Tibial nerve (tissue), 4 donors: ENCODE results near the gene ADAMTS17.

ENCODE experiments used
- EP300 ChIP-seq, 2 donors: sonication (generic); formaldehyde crosslinking; IDR thresholded peaks; one replicate each; pipeline ENCODE4 v1.6.1; 2017; ENCODE audit warnings: antibody characterized with exemption in 2 of 2, mild to moderate bottlenecking in 1 of 2
- POLR2A ChIP-seq, 2 donors: fragments of 450-650 bp; IDR thresholded peaks; one replicate each; pipeline ENCODE4 v1.6.1; 2017; ENCODE audit warnings: antibody characterized with exemption in 2 of 2, mild to moderate bottlenecking in 2 of 2, moderate library complexity in 2 of 2
- TF ChIP-seq, protein P1 (sequence below), 5 experiments: fragments of 200-600 bp in 3 of 5; fragments of 450-650 bp in 2 of 5; sonication (generic) in 3 of 5; IDR thresholded peaks; one replicate each; pipeline ENCODE4 v1.5.1; 2016 to 2019; ENCODE audit warnings: antibody characterized with exemption in 5 of 5, mild to moderate bottlenecking in 3 of 5, moderate library complexity in 2 of 5

DNA sequence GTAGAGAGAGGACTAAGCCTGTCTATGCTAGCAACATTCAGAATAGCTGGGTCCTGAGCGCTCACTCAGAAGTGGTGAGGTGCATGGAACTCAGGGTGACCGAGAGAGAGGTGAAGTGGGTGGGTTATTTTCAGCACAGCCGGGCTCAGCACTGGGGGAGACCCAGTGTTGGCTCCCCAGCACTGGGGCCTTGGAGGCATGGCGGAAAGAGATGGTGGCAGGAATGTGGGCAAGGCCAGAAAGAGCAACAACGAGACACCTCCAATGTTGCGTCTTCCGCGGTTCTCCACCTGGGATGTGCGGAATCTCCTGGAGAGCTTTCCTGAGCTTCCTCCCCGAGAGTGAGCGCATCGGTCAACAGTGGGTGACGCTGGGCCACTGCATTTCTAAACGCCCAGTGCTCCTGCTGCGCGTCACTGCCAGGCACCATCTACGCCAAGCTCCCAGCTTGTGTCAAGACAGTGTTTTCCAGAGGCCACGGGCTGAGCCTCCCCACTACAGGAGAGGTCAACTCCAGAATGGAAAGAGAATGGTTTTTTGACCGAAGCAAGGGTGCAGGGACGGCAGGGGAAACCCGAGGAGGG lies 148.4 kb downstream of the ADAMTS17 start:
- TF ChIP-seq, protein P1, sequence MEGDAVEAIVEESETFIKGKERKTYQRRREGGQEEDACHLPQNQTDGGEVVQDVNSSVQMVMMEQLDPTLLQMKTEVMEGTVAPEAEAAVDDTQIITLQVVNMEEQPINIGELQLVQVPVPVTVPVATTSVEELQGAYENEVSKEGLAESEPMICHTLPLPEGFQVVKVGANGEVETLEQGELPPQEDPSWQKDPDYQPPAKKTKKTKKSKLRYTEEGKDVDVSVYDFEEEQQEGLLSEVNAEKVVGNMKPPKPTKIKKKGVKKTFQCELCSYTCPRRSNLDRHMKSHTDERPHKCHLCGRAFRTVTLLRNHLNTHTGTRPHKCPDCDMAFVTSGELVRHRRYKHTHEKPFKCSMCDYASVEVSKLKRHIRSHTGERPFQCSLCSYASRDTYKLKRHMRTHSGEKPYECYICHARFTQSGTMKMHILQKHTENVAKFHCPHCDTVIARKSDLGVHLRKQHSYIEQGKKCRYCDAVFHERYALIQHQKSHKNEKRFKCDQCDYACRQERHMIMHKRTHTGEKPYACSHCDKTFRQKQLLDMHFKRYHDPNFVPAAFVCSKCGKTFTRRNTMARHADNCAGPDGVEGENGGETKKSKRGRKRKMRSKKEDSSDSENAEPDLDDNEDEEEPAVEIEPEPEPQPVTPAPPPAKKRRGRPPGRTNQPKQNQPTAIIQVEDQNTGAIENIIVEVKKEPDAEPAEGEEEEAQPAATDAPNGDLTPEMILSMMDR (IDR thresholded peaks at IDR 0.05) = no peak
- TF ChIP-seq POLR2A (IDR thresholded peaks at IDR 0.05) (no peak), EP300 (IDR thresholded peaks at IDR 0.05) (no peak)
